ENCODE results near the gene CD74. TPM values are rescaled to one million over a fixed set of nuclear protein-coding genes. Genes with fewer than 3 reads are reported as not detected.

The CD74 gene
- total and polyA plus RNA-seq, 10 of the 15 experiments (the other 5 are each of a cell fraction or from before 2014, with no cell fraction given) = 1,387 to 11,063 (median 3,922) TPM

- H3K4me1 ChIP-seq (ENCODE audit: control insufficient read depth, insufficient read depth, low read length) = peaks cover 10% of the 10 kb centered on the region
- H3K4me3 ChIP-seq = no peak overlapping the region
- RAD21 ChIA-PET (ENCODE audit: unreplicated experiment) = no interaction called here
- H2AFZ ChIP-seq (ENCODE audit: control insufficient read depth, low read depth, low read length) = no peak overlapping the region
- SMC1A ChIA-PET (ENCODE audit: uncharacterized antibody, unreplicated experiment) = interaction anchor here (0.8 kb wide), 1 partner anchor 29 kb away, joined by 3 read pairs; no protein-coding TSS in a partner anchor
- no peaks in the 10 kb centered on the region for H3K27me3 ChIP-seq (replicated peaks in 1 of 2; ENCODE audit: control insufficient read depth in 2 of 2, insufficient read depth in 2 of 2, low read length in 1 of 2)
- H3K36me3 ChIP-seq (ENCODE audit: control insufficient read depth in 2 of 2, insufficient read depth in 2 of 2, low read length in 1 of 2) = peaks cover 41 to 60% of the 10 kb centered on the region in 2 experiments
- H3K4me2 ChIP-seq (ENCODE audit: control insufficient read depth, insufficient read depth) = no peak overlapping the region
- ATAC-seq (no peak), FAIRE-seq (no peak), DNase-seq (ENCODE audit: low read depth, low spot score) (no peak)
- no peaks in the 10 kb centered on the region for H3K9me3 ChIP-seq (replicated peaks; ENCODE audit: control insufficient read depth, insufficient read depth, low read length)
- H4K20me1 ChIP-seq (ENCODE audit: control insufficient read depth, insufficient read depth) = no peaks in the 10 kb centered on the region
- TF ChIP-seq HSF1 (IDR thresholded peaks at IDR 0.05; ENCODE audit: low read depth, low read length) = no peak
- TF ChIP-seq IRF4 (IDR thresholded peaks at IDR 0.05; ENCODE audit: low read depth, low read length) = no peak
- peak; percentile 45; the same call in 1 of the 2 replicates for TF ChIP-seq POLR2AphosphoS5 (IDR thresholded peaks at IDR 0.05; ENCODE audit: low read length)
- TF ChIP-seq POLR2A (IDR thresholded peaks at IDR 0.05; ENCODE audit: low read depth, low read length) = peak; percentile 14; the same call in 1 of the 2 replicates
- CTCF ChIA-PET = interaction anchor here (0.6 to 1.0 kb wide), 2 partner anchors 25 to 45 kb away, joined by 3 to 7 read pairs; no protein-coding TSS in a partner anchor
- BruUV-seq (replicated peaks) = no TSS peak
- in situ Hi-C loops (cut with MboI) = no loop called here
- 89% methylated on average over 13 of the region's 13 CpGs for WGBS (ENCODE audit: insufficient coverage, insufficient replicate concordance, low lambda C conversion rate, missing lambda C conversion rate)
- intact Hi-C loops (cut with micrococcal nuclease; ENCODE audit: unreplicated experiment) = no loop called here
- POLR2A ChIA-PET = no interaction called here
- no peak overlapping the region for H3K9ac ChIP-seq (ENCODE audit: control insufficient read depth, insufficient read depth, low read length)
- H3K79me2 ChIP-seq (ENCODE audit: control insufficient read depth, insufficient read depth, low read length) = no peaks in the 10 kb centered on the region
- no peak overlapping the region for H3K27ac ChIP-seq (ENCODE audit: control insufficient read depth, insufficient read depth)
Observed at GRCh38 chr5:150391064-150391834, 21.5 kb downstream of the CD74 start.

Data from GM12878 (cell line).